PC-3 (cell line): Measurements from ENCODE around the gene CNPY1. TPM values are rescaled to one million over a fixed set of nuclear protein-coding genes. Genes with fewer than 3 reads are reported as not detected.

Source experiments
- ATAC-seq: fragments of 200-7000 bp; cut with Tn5 transposase; 2 replicates; pipeline ENCODE4 v1.9.1; 2020; ENCODE audit warnings: mild to moderate bottlenecking, moderate library complexity
- BruUV-seq: library from RNA; stranded (reverse); fragments of 400-500 nt; replicated peaks from 2 replicates; lab custom pipeline; 2021; lab: Mats Ljungman, UMichigan
- CTCF ChIA-PET: fragments of 300-600 bp; sonication (Branson Sonifier 250); formaldehyde crosslinking; loops from one replicate; lab custom pipeline; 2022; ENCODE audit warnings: antibody characterized with exemption; lab: Charles Lee
- POLR2A ChIA-PET: fragments of 300-600 bp; sonication (Branson Sonifier 250); formaldehyde crosslinking; loops from one replicate; lab custom pipeline; 2022; ENCODE audit warnings: antibody characterized with exemption; ENCODE audit not compliant: unreplicated experiment; lab: Charles Lee
- DNase-seq: peaks from one replicate; pipeline ENCODE4 v3.0.0-alpha.2; 2015
- H2AFZ ChIP-seq: fragments of 300-600 bp; sonication (generic); 2 replicates; pipeline ENCODE4 v1.6.0; 2016; ENCODE audit warnings: antibody characterized with exemption, low read length
- H3F3A ChIP-seq: fragments of 300-600 bp; sonication (generic); one replicate; pipeline ENCODE4 v1.6.0; 2017; ENCODE audit warnings: antibody characterized with exemption, low read length, control low read depth, mild to moderate bottlenecking; ENCODE audit not compliant: unreplicated experiment
- H3K27ac ChIP-seq: fragments of 300-600 bp; sonication (generic); 2 replicates; pipeline ENCODE4 v1.5.1; 2016; ENCODE audit warnings: mild to moderate bottlenecking, low read length
- H3K27me3 ChIP-seq: fragments of 300-600 bp; sonication (generic); 2 replicates; pipeline ENCODE4 v1.6.1; 2016; ENCODE audit warnings: low read length, mixed read lengths
- H3K36me3 ChIP-seq: fragments of 300-600 bp; sonication (generic); 2 replicates; pipeline ENCODE4 v1.6.1; 2016; ENCODE audit warnings: low read depth, mixed run types, low read length, mixed read lengths
- H3K4me1 ChIP-seq: fragments of 300-600 bp; sonication (generic); 2 replicates; pipeline ENCODE4 v1.5.1; 2016; ENCODE audit warnings: low read length; ENCODE audit not compliant: insufficient read depth
- H3K4me2 ChIP-seq: fragments of 300-600 bp; sonication (generic); 2 replicates; pipeline ENCODE4 v1.6.0; 2016; ENCODE audit warnings: low read length
- H3K4me3 ChIP-seq: fragments of 300-600 bp; sonication (generic); 2 replicates; pipeline ENCODE4 v1.5.1; 2016; ENCODE audit warnings: mild to moderate bottlenecking, low read length, mixed read lengths
- H3K79me2 ChIP-seq: fragments of 300-600 bp; sonication (generic); 2 replicates; pipeline ENCODE4 v1.6.1; 2017; ENCODE audit warnings: low read length, mixed read lengths
- H3K9ac ChIP-seq: fragments of 300-600 bp; sonication (generic); 2 replicates; pipeline ENCODE4 v1.6.0; 2016; ENCODE audit warnings: mild to moderate bottlenecking, low read length
- H3K9me2 ChIP-seq: fragments of 300-600 bp; sonication (generic); replicated peaks from 2 replicates; pipeline ENCODE4 v1.6.1; 2016; ENCODE audit warnings: mixed run types, low read length, mixed read lengths
- H3K9me3 ChIP-seq: fragments of 300-600 bp; sonication (generic); 2 replicates; pipeline ENCODE4 v1.6.1; 2016; ENCODE audit warnings: low read length, mixed read lengths
- H4K20me1 ChIP-seq: fragments of 300-600 bp; sonication (generic); 2 replicates; pipeline ENCODE4 v1.6.1; 2016; ENCODE audit warnings: low read length, mixed read lengths
- EZH2 ChIP-seq: fragments of 300-600 bp; sonication (generic); IDR thresholded peaks from one replicate; pipeline ENCODE4 v1.6.1; 2017; ENCODE audit warnings: antibody characterized with exemption, mild to moderate bottlenecking, low read length; ENCODE audit not compliant: unreplicated experiment
- EZH2phosphoT487 ChIP-seq: fragments of 300-600 bp; sonication (generic); IDR thresholded peaks from 2 replicates; pipeline ENCODE4 v1.6.1; 2018; ENCODE audit warnings: mild to moderate bottlenecking, antibody characterized with exemption, low read length, borderline replicate concordance
- intact Hi-C: fragments of 100-400 bp; cut with micrococcal nuclease; formaldehyde crosslinking; loops from 2 replicates; pipeline ENCODE4 v1.9.0; 2023
- total RNA-seq: library from RNA; depleted of rRNA; stranded (reverse); fragments of >200 nt; gene quantifications from 2 replicates; pipeline ENCODE4 v1.2.3, GENCODE V29; 2014
- TF ChIP-seq, protein P1 (sequence below): fragments of 300-600 bp; sonication (generic); conservative IDR thresholded peaks from 2 replicates; pipeline ENCODE4 v1.5.1; 2017; ENCODE audit warnings: antibody characterized with exemption, low read depth, mild to moderate bottlenecking, low read length

The CNPY1 gene
- total RNA-seq, 1 experiment from 2014 or later = not detected

DNA sequence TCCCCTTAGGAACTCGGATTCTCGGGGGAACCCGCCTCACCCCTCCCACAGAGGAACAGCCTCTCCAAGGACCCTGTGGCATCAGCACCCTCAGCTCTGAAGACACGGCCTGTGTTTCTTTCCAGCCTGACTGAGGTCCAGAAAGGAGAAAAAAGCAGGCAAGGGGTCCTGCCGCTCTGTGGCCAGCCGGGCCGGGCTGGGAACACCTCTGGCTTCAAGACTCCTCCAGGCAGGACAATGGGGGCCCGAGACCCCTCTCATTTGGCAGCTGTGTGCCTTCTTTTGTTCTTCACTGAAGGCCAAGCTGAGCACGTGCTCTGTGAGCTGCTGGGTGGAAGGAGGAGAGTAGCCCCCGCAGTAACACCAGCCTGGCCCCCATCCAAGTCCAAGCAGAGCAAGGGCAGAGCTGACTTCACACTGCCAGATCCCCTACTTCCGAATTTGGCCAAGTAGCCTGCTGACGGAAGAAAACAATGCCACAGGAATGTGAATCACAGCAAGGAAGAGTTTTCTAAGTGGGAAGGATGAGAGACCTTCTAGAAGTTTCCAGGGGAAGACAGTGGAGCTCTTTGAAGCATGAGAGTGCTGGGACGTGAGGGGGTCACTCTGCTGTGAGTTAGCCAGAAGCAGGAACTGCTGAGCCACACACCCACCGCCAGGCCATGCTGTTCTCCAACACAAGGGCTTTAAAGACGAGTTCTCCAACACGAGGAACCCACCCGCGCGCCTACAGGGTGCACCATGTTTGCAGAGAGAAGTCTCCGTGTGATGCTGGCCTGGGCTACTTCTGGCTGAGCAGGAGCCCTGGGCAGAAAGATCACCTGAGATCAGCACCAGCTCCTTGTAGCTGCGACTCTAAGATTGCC lies 3.1 kb downstream of the CNPY1 start:
- Histone ChIP-seq H3K36me3 (no peaks in the 10 kb centered on the region), H3K4me3 (no peak overlapping the region), H3K27me3 (peaks cover 70% of the 10 kb centered on the region), H3K9me2 (no peaks in the 10 kb centered on the region), H3K9ac (no peak overlapping the region), H3K9me3 (no peaks in the 10 kb centered on the region), H3K79me2 (no peaks in the 10 kb centered on the region), H3F3A (no peaks in the 10 kb centered on the region), H3K4me2 (no peak overlapping the region), H3K27ac (no peak overlapping the region), H4K20me1 (no peaks in the 10 kb centered on the region), H3K4me1 (no peaks in the 10 kb centered on the region), H2AFZ (no peak overlapping the region)
- intact Hi-C loops = no loop called here
- no peak for TF ChIP-seq EZH2
- TF ChIP-seq, protein P1, sequence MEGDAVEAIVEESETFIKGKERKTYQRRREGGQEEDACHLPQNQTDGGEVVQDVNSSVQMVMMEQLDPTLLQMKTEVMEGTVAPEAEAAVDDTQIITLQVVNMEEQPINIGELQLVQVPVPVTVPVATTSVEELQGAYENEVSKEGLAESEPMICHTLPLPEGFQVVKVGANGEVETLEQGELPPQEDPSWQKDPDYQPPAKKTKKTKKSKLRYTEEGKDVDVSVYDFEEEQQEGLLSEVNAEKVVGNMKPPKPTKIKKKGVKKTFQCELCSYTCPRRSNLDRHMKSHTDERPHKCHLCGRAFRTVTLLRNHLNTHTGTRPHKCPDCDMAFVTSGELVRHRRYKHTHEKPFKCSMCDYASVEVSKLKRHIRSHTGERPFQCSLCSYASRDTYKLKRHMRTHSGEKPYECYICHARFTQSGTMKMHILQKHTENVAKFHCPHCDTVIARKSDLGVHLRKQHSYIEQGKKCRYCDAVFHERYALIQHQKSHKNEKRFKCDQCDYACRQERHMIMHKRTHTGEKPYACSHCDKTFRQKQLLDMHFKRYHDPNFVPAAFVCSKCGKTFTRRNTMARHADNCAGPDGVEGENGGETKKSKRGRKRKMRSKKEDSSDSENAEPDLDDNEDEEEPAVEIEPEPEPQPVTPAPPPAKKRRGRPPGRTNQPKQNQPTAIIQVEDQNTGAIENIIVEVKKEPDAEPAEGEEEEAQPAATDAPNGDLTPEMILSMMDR = no peak
- no peak for TF ChIP-seq EZH2phosphoT487
- BruUV-seq = no TSS peak
- ChIA-PET CTCF (no interaction called here), POLR2A (interaction anchor here (0.6 kb wide), 1 partner anchor 163 kb away, joined by 3 read pairs; no protein-coding TSS in a partner anchor)
- no peak for ATAC-seq
- no peak for DNase-seq

DNA sequence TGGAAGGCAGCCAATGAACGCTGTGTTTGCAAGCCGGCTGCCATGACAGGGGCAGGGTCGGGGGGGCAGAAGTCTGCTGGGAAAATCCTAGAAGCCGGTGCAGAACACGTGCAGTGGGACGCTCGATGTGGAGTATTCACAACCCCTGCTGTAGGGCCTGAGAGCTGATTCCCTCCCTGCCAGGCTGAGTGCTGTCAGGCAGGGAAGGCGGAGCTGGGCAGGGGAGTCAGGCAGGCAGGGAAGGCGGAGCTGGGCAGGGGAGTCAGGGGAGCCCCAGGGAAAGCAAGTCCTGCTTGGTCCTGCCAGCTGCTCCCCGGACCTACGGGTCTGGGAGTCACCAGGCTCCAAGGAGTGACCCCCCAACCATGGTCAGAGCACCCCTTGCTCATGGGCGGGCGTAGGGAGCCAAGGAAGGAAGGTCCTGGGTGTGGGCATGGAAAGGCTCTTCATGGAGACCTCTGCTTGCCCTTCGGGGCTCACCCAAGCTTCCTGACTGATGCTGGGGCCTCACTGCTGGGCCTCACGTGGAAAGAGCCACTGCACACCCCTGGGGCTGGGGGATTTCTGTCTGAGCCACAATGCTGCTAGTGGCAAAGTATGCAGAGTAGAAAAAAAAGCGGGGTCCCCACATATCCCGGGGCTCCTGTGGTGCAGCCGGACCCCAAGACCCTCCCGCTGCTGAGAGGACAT lies 4.2 kb downstream of the CNPY1 start:
- Histone ChIP-seq H4K20me1 (no peaks in the 10 kb centered on the region), H3K4me2 (no peak overlapping the region), H3F3A (no peaks in the 10 kb centered on the region), H3K4me3 (no peak overlapping the region), H2AFZ (no peak overlapping the region), H3K36me3 (no peaks in the 10 kb centered on the region), H3K9me2 (no peaks in the 10 kb centered on the region), H3K27ac (no peak overlapping the region), H3K79me2 (no peaks in the 10 kb centered on the region), H3K4me1 (no peaks in the 10 kb centered on the region), H3K9ac (no peak overlapping the region), H3K27me3 (peaks cover 59% of the 10 kb centered on the region), H3K9me3 (no peaks in the 10 kb centered on the region)
- ATAC-seq (no peak), DNase-seq (no peak)
- TF ChIP-seq, protein P1 = no peak
- TF ChIP-seq EZH2 (no peak), EZH2phosphoT487 (no peak)
- CTCF ChIA-PET = no interaction called here
- no TSS peak for BruUV-seq
- intact Hi-C loops = no loop called here
- POLR2A ChIA-PET = no interaction called here
